Measurements from ENCODE around the gene SP5.

Gene SP5

GRCh38 chr2:170712653-170713542 lies 2.2 kb upstream of the SP5 start:
- no peak for TF ChIP-seq CTCF (IDR thresholded peaks at IDR 0.05)

- TF ChIP-seq CTCF (IDR thresholded peaks at IDR 0.05) = no peak
Observed at GRCh38 chr2:170713543-170714380, 1.4 kb upstream of the SP5 start.

DNA sequence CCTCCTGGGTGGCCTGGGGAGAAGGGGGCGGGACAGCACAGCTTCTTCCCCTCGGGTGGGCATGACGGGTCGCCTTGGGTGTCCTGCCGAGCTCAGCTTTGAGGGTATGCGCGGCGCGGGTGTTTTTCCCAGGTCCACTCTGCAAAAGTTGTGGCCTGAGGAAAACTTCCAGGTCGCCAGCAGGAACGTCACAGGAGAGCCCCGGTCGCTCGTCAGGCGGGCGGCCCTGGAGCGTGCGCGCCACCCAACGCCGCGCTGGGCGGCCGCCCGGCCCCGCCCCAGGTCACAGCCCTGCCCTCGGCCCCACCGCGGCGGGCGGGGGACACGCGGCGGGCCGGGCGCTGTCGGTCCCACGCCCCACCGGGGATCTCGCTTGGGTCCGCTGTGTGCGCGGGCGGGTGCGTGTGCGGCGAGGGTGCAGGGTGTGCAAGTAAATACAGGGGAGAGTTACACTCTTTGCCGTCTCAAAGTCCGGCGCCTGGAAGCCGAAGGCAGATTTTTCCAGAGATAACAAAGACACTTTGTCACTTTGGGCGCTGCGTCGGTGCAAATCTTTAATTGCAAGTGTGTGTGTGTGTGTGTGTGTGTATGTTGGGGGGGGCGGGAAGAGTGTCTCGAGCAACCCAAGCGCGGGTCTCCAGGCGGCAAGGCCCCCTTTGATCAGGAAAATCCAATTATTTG lies 616 bp upstream of the SP5 start:
- no peak for TF ChIP-seq CTCF (IDR thresholded peaks at IDR 0.05)

- TF ChIP-seq CTCF (IDR thresholded peaks at IDR 0.05) = no peak
Observed at GRCh38 chr2:170715932-170716777, 1.0 kb downstream of the SP5 start.

DNA sequence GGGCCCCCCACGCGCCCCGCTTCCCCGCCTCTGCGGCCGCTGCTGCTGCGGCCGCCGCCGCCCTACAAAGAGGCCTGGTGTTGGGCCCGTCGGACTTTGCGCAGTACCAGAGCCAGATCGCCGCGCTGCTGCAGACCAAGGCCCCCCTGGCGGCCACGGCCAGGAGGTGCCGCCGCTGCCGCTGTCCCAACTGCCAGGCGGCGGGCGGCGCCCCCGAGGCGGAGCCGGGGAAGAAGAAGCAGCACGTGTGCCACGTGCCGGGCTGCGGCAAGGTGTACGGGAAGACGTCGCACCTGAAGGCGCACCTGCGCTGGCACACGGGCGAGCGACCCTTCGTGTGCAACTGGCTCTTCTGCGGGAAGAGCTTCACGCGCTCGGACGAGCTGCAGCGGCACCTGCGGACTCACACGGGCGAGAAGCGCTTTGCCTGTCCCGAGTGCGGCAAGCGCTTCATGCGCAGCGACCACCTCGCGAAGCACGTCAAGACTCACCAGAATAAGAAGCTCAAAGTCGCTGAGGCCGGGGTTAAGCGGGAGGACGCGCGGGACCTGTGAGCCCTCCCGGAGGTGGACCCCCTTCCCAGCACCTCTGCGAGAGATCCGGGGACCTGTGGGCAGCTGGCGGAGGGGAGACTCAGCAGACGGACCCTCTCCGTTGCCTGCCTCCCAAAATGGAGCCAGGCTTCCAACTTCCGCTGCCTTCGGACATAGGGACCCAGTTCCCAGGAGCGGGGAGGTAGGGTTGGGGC lies 1.9 kb downstream of the SP5 start:
- no peak for TF ChIP-seq CTCF (IDR thresholded peaks at IDR 0.05)

DNA sequence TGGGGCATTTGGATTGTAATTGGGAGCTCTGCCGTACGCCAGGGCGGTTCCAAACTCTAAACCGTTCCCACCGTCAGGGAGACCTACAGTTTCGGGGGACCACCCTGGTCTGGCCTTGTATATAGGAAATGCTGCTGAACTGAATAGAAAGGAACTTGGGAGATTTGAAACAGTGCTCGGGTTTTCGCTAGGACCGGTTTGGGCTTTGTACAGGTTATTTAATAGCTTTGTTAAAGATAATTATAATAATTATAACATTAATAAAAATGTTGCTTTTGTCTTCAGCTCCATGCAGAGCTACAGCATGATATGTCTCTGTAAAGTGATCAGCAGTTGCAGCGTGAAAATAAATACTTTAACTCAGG lies 2.4 kb downstream of the SP5 start:
- no peak for TF ChIP-seq CTCF (IDR thresholded peaks at IDR 0.05)

Data from LNCAP (cell line).